Breast epithelium (tissue), 3 donors: ENCODE measurements around the gene RAI1.

ENCODE experiments used
- POLR2AphosphoS5 ChIP-seq, 3 donors: sonication (generic); formaldehyde crosslinking; IDR thresholded peaks; one replicate each; pipeline ENCODE4 v1.6.1; 2017; ENCODE audit warnings: antibody characterized with exemption in 3 of 3
- TF ChIP-seq, protein P1 (sequence below), 3 donors: fragments of 450-650 bp; IDR thresholded peaks; one replicate each; pipeline ENCODE4 v1.5.1; 2016 to 2017; ENCODE audit warnings: antibody characterized with exemption in 3 of 3, mild to moderate bottlenecking in 3 of 3, moderate library complexity in 3 of 3

- TF ChIP-seq, protein P1, sequence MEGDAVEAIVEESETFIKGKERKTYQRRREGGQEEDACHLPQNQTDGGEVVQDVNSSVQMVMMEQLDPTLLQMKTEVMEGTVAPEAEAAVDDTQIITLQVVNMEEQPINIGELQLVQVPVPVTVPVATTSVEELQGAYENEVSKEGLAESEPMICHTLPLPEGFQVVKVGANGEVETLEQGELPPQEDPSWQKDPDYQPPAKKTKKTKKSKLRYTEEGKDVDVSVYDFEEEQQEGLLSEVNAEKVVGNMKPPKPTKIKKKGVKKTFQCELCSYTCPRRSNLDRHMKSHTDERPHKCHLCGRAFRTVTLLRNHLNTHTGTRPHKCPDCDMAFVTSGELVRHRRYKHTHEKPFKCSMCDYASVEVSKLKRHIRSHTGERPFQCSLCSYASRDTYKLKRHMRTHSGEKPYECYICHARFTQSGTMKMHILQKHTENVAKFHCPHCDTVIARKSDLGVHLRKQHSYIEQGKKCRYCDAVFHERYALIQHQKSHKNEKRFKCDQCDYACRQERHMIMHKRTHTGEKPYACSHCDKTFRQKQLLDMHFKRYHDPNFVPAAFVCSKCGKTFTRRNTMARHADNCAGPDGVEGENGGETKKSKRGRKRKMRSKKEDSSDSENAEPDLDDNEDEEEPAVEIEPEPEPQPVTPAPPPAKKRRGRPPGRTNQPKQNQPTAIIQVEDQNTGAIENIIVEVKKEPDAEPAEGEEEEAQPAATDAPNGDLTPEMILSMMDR (IDR thresholded peaks at IDR 0.05), result no peak
- TF ChIP-seq POLR2AphosphoS5 (IDR thresholded peaks at IDR 0.05), result no peak
Measured at GRCh38 chr17:17856386-17856785, 175.1 kb downstream of the RAI1 start.
